HCT116 (cell line): Measurements from ENCODE around the gene SND1. TPM values are rescaled to one million over a fixed set of nuclear protein-coding genes. Genes with fewer than 3 reads are reported as not detected.

Experiments used
- ATAC-seq: fragments of 200-7000 bp; cut with Tn5 transposase; 2 replicates; pipeline ENCODE4 v1.9.1; 2020; ENCODE audit warnings: mild to moderate bottlenecking, moderate library complexity
- BruUV-seq: library from RNA; stranded (reverse); fragments of 400-500 nt; replicated peaks from 2 replicates; lab custom pipeline; 2021; lab: Mats Ljungman, UMichigan
- CTCF ChIA-PET: fragments of 300-600 bp; sonication (Branson Sonifier 250); formaldehyde crosslinking; loops from one replicate; lab custom pipeline; 2021; ENCODE audit warnings: antibody characterized with exemption; lab: Charles Lee
- POLR2A ChIA-PET: fragments of 300-600, 350-600 bp; sonication (Branson Sonifier 250); formaldehyde crosslinking; loops from one replicate; lab custom pipeline; 2021; ENCODE audit warnings: antibody characterized with exemption; lab: Charles Lee
- RAD21 ChIA-PET, 2 experiments: fragments of 300-600 bp; sonication (Branson Sonifier 250); formaldehyde crosslinking; loops; one replicate each; lab custom pipeline; 2023; ENCODE audit warnings: low total read pairs in 2 of 2; ENCODE audit not compliant: uncharacterized antibody in 2 of 2, unreplicated experiment in 2 of 2, low non-redundant PET in 1 of 2; lab: Charles Lee
- DNase-seq: peaks from one replicate; pipeline ENCODE4 v3.0.0-alpha.2; 2010; ENCODE audit warnings: low read depth, low spot score
- H2AFZ ChIP-seq: fragments of 200-600 bp; shearing (Covaris generic), sonication (generic); 2 replicates; pipeline ENCODE4 v1.6.1; 2017; ENCODE audit warnings: low read depth, mixed run types, mixed read lengths, antibody characterized with exemption, low read length; ENCODE audit not compliant: poor library complexity, severe bottlenecking
- H3K27ac ChIP-seq: 2 replicates; pipeline ENCODE4 v1.5.1; 2012; ENCODE audit warnings: low read depth, low read length
- H3K27me3 ChIP-seq: fragments of 200-600 bp; sonication (generic); 2 replicates; pipeline ENCODE4 v1.6.1; 2016; ENCODE audit warnings: mixed run types, low read length, mixed read lengths; ENCODE audit not compliant: insufficient read depth
- H3K36me3 ChIP-seq, 2 experiments: fragments of 200-500 bp in 1 of 2; fragments of 200-600 bp in 1 of 2; sonication (Bioruptor generic) in 1 of 2; sonication (generic) in 1 of 2; 2 replicates each; pipeline versions ENCODE4 v1.5.1 to v1.6.1; 2014 to 2016; ENCODE audit warnings: low read length in 2 of 2, inconsistent platforms in 1 of 2, mixed read lengths in 1 of 2, mixed run types in 1 of 2; ENCODE audit not compliant: insufficient read depth in 2 of 2, control insufficient read depth in 1 of 2
- H3K4me1 ChIP-seq, 2 experiments: fragments of 200-600 bp in 1 of 2; sonication (generic) in 1 of 2; 2 replicates each; pipeline versions ENCODE4 v1.5.1 to v1.6.1; 2012 to 2017; ENCODE audit warnings: low read length in 2 of 2, inconsistent platforms in 1 of 2, mild to moderate bottlenecking in 1 of 2, mixed read lengths in 1 of 2, mixed run types in 1 of 2, moderate library complexity in 1 of 2; ENCODE audit not compliant: insufficient read depth in 2 of 2, control insufficient read depth in 1 of 2
- H3K4me2 ChIP-seq: fragments of 200-600 bp; sonication (generic); 2 replicates; pipeline ENCODE4 v1.6.1; 2017; ENCODE audit warnings: mixed run types, low read length, mixed read lengths
- H3K4me3 ChIP-seq, 2 experiments: fragments of 200-600 bp in 1 of 2; sonication (generic) in 1 of 2; replicated peaks in 1 of 2; 2 replicates each; pipeline ENCODE4 v1.5.1; 2011 to 2016; ENCODE audit warnings: low read length in 2 of 2, control low read depth in 1 of 2, low read depth in 1 of 2, mild to moderate bottlenecking in 1 of 2, mixed read lengths in 1 of 2, mixed run types in 1 of 2
- H3K79me2 ChIP-seq: fragments of 200-600 bp; sonication (generic); 2 replicates; pipeline ENCODE4 v1.6.1; 2017; ENCODE audit warnings: mild to moderate bottlenecking, mixed run types, low read length, moderate library complexity, mixed read lengths; ENCODE audit not compliant: insufficient read depth
- H3K9ac ChIP-seq: fragments of 200-600 bp; sonication (generic); 2 replicates; pipeline ENCODE4 v1.6.1; 2016; ENCODE audit warnings: low read length, mixed read lengths
- H3K9me2 ChIP-seq: fragments of 200-600 bp; sonication (generic), shearing (Covaris generic); 2 replicates; pipeline ENCODE4 v1.6.1; 2017; ENCODE audit warnings: mixed run types, mild to moderate bottlenecking, moderate library complexity; ENCODE audit not compliant: insufficient read depth
- H3K9me3 ChIP-seq, 2 experiments: fragments of 200-500 bp in 1 of 2; fragments of 200-600 bp in 1 of 2; sonication (Bioruptor generic) in 1 of 2; sonication (generic) in 1 of 2; 2 replicates each; pipeline ENCODE4 v1.6.1; 2014 to 2017; ENCODE audit warnings: low read length in 2 of 2, mixed read lengths in 2 of 2, inconsistent platforms in 1 of 2, low read depth in 1 of 2, mild to moderate bottlenecking in 1 of 2, mixed run types in 1 of 2, moderate library complexity in 1 of 2; ENCODE audit not compliant: control insufficient read depth in 1 of 2, insufficient read depth in 1 of 2
- H4K20me1 ChIP-seq: fragments of 200-600 bp; sonication (generic), shearing (Covaris generic); 2 replicates; pipeline ENCODE4 v1.6.1; 2017; ENCODE audit warnings: mixed run types, mild to moderate bottlenecking, moderate library complexity; ENCODE audit not compliant: insufficient read depth
- CBX3 ChIP-seq: IDR thresholded peaks from 2 replicates; pipeline ENCODE4 v1.6.1; 2012; ENCODE audit warnings: low read depth
- CEBPB ChIP-seq: IDR thresholded peaks from 2 replicates; pipeline ENCODE4 v1.6.1; 2012; ENCODE audit warnings: low read depth
- EGR1 ChIP-seq: IDR thresholded peaks from 2 replicates; pipeline ENCODE4 v1.6.1; 2012; ENCODE audit warnings: low read depth
- FOSL1 ChIP-seq: IDR thresholded peaks from 2 replicates; pipeline ENCODE4 v1.6.1; 2012; ENCODE audit warnings: low read depth
- POLR2A ChIP-seq: IDR thresholded peaks from 2 replicates; pipeline ENCODE4 v1.7.0; 2011; ENCODE audit warnings: borderline replicate concordance; ENCODE audit not compliant: insufficient read depth, insufficient read length; ENCODE audit errors: extremely low read depth
- SIN3A ChIP-seq: IDR thresholded peaks from 2 replicates; pipeline ENCODE4 v1.6.1; 2012; ENCODE audit warnings: low read depth
- SP1 ChIP-seq: IDR thresholded peaks from 2 replicates; pipeline ENCODE4 v1.6.1; 2012; ENCODE audit warnings: low read depth
- SRF ChIP-seq: IDR thresholded peaks from 2 replicates; pipeline ENCODE4 v1.6.1; 2012; ENCODE audit warnings: low read depth
- TCF7L2 ChIP-seq: IDR thresholded peaks from 2 replicates; pipeline ENCODE4 v1.7.0; 2011; ENCODE audit warnings: borderline replicate concordance, inconsistent platforms; ENCODE audit not compliant: insufficient read depth, insufficient read length; ENCODE audit errors: extremely low read depth
- YY1 ChIP-seq: IDR thresholded peaks from 2 replicates; pipeline ENCODE4 v1.6.1; 2011; ENCODE audit warnings: low read length, low read depth, moderate library complexity, mild to moderate bottlenecking; ENCODE audit not compliant: insufficient replicate concordance; ENCODE audit errors: extremely low read depth
- ZFX ChIP-seq: fragments of 450-650 bp; IDR thresholded peaks from 2 replicates; pipeline ENCODE4 v1.6.1; 2017
- ZNF274 ChIP-seq: fragments of 200-500 bp; sonication (Bioruptor generic); IDR thresholded peaks from 2 replicates; pipeline ENCODE4 v1.6.1; 2014; ENCODE audit warnings: mild to moderate bottlenecking, low read depth, low read length, inconsistent platforms
- intact Hi-C: fragments of 100-400 bp; cut with micrococcal nuclease; formaldehyde crosslinking; loops from 2 replicates; pipeline ENCODE4 v1.10.0; 2022
- total RNA-seq: library from RNA; stranded (reverse); gene quantifications from one replicate; pipeline ENCODE4 v1.2.1, GENCODE V29; 2021; ENCODE audit not compliant: unreplicated experiment
- TF ChIP-seq, protein P1 (sequence below): IDR thresholded peaks from 2 replicates; pipeline ENCODE4 v1.6.1; 2012
- TF ChIP-seq, protein P2 (sequence below), 3 experiments: fragments of 200-600 bp in 1 of 3; sonication (generic) in 1 of 3; IDR thresholded peaks in 2 of 3; conservative IDR thresholded peaks in 1 of 3; 2 replicates each; pipeline ENCODE4 v1.5.1; 2012 to 2017; ENCODE audit warnings: low read depth in 2 of 3, low read length in 2 of 3, antibody characterized with exemption in 1 of 3, borderline replicate concordance in 1 of 3, control low read depth in 1 of 3, mild to moderate bottlenecking in 1 of 3, mixed read lengths in 1 of 3, mixed run types in 1 of 3, moderate library complexity in 1 of 3; ENCODE audit not compliant: insufficient read depth in 1 of 3
- TF ChIP-seq, protein P3 (sequence below): IDR thresholded peaks from 2 replicates; pipeline ENCODE4 v1.6.1; 2011; ENCODE audit warnings: mild to moderate bottlenecking, low read length, moderate library complexity; ENCODE audit not compliant: insufficient replicate concordance; ENCODE audit errors: extremely low read depth

The SND1 gene
- total RNA-seq, 1 experiment from 2014 or later, result 169 TPM

DNA sequence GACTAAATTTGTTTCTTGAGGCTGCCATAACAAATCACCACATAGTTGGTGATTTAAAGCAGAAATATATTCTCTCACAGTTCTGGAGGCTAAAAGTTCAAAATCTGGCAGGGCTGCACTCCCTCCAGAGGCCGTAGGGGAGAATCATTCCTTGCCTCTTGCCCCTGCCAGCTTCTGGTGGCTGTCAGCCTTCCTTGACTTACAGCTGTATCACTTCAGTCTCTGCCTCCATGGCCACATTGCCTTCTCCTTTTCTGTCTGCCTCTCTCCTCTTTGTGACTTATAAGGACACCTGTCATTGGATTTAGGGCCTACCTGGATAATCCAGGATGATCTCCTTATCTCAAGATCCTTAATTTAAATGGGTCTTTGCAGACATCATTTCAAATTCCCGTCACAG, 385.1 kb downstream of the SND1 start:
- no peak for DNase-seq
- ChIA-PET POLR2A (no interaction called here), CTCF (interaction anchor here (1.9 kb wide), 1 partner anchor 173 kb away, joined by 6 read pairs; no protein-coding TSS in a partner anchor), RAD21 (no interaction called here)
- H2AFZ ChIP-seq, result no peak overlapping the region
- H3K9me2 ChIP-seq, result no peaks in the 10 kb centered on the region
- no peaks in the 10 kb centered on the region for H3K9me3 ChIP-seq
- BruUV-seq, result no TSS peak
- H3K27ac ChIP-seq, result no peak overlapping the region
- H3K9ac ChIP-seq, result no peak overlapping the region
- no peaks in the 10 kb centered on the region for H3K36me3 ChIP-seq
- no peaks in the 10 kb centered on the region for H4K20me1 ChIP-seq
- H3K4me3 ChIP-seq, result no peak overlapping the region
- H3K4me1 ChIP-seq, result peaks cover 5 to 22% of the 10 kb centered on the region in 2 experiments; a peak in 3 of 4 replicates
- H3K79me2 ChIP-seq, result peaks cover 4% of the 10 kb centered on the region; the same call in 1 of the 2 replicates
- TF ChIP-seq CEBPB (no peak), EGR1 (no peak), SRF (no peak), TCF7L2 (no peak), ZFX (no peak), CBX3 (no peak), FOSL1 (no peak)
- TF ChIP-seq, protein P1, sequence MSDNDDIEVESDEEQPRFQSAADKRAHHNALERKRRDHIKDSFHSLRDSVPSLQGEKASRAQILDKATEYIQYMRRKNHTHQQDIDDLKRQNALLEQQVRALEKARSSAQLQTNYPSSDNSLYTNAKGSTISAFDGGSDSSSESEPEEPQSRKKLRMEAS, result no peak
- intact Hi-C loops, result no loop called here
- no peaks in the 10 kb centered on the region for H3K27me3 ChIP-seq
- H3K4me2 ChIP-seq, result no peak overlapping the region
- ATAC-seq, result no peak

DNA sequence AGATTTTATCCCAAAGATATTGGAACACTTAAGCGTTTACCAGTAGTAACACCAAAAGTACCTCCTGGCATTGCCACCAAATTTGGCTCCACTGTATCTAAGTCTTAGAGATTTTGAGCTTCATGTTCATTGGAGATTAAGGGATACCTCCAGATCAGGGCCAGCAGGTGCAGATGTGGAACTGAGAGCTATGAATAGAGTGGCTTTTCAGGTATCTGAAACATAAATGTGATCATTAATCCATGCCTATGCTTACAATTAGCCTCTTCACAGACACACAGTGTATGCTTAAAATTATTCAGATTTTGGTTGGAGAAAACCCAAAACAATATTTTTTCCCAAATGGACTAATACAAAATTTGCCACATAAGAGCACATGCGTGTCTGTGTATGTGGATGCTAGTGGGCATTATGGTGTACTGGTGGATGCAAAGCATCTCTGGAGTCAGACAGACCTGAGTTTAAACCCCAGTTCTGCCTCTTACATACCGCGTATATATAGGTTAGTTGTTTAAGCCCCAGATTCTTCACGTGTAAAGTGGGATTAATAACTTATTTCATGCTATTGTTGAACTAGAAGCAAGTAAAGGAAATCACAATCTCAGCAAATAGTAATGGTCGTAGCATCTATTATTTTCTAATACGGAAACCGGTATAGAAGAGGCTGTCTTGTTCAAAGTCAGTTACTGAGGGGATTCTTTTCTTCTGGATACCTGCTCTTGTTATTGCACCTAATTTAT, 386.1 kb downstream of the SND1 start:
- H3K4me1 ChIP-seq, result peaks cover 5 to 22% of the 10 kb centered on the region in 2 experiments; a peak in 3 of 4 replicates
- no peak for ATAC-seq
- no peaks in the 10 kb centered on the region for H4K20me1 ChIP-seq
- no peaks in the 10 kb centered on the region for H3K27me3 ChIP-seq
- DNase-seq, result no peak
- no peak overlapping the region for H3K4me3 ChIP-seq
- H3K79me2 ChIP-seq, result peaks cover 4% of the 10 kb centered on the region; the same call in 1 of the 2 replicates
- no peaks in the 10 kb centered on the region for H3K9me2 ChIP-seq
- ChIA-PET CTCF (interaction anchor here (1.9 kb wide), 1 partner anchor 172 kb away, joined by 6 read pairs; no protein-coding TSS in a partner anchor), RAD21 (no interaction called here), POLR2A (no interaction called here)
- no peak overlapping the region for H3K9ac ChIP-seq
- intact Hi-C loops, result no loop called here
- H3K36me3 ChIP-seq, result no peaks in the 10 kb centered on the region
- H3K9me3 ChIP-seq, result no peaks in the 10 kb centered on the region
- H2AFZ ChIP-seq, result no peak overlapping the region
- H3K27ac ChIP-seq, result no peak overlapping the region
- TF ChIP-seq, protein P2, sequence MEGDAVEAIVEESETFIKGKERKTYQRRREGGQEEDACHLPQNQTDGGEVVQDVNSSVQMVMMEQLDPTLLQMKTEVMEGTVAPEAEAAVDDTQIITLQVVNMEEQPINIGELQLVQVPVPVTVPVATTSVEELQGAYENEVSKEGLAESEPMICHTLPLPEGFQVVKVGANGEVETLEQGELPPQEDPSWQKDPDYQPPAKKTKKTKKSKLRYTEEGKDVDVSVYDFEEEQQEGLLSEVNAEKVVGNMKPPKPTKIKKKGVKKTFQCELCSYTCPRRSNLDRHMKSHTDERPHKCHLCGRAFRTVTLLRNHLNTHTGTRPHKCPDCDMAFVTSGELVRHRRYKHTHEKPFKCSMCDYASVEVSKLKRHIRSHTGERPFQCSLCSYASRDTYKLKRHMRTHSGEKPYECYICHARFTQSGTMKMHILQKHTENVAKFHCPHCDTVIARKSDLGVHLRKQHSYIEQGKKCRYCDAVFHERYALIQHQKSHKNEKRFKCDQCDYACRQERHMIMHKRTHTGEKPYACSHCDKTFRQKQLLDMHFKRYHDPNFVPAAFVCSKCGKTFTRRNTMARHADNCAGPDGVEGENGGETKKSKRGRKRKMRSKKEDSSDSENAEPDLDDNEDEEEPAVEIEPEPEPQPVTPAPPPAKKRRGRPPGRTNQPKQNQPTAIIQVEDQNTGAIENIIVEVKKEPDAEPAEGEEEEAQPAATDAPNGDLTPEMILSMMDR (IDR thresholded peaks at IDR 0.05 in 2 of 3, conservative IDR thresholded peaks at IDR 0.05 in 1 of 3; ENCODE audit: borderline replicate concordance in 1 of 3, insufficient read depth in 1 of 3, low read depth in 2 of 3, low read length in 2 of 3), result no peak
- TF ChIP-seq POLR2A (no peak), SRF (no peak), SIN3A (no peak), ZNF274 (no peak), CEBPB (no peak), EGR1 (no peak), SP1 (no peak), YY1 (no peak), FOSL1 (no peak)
- TF ChIP-seq, protein P3, sequence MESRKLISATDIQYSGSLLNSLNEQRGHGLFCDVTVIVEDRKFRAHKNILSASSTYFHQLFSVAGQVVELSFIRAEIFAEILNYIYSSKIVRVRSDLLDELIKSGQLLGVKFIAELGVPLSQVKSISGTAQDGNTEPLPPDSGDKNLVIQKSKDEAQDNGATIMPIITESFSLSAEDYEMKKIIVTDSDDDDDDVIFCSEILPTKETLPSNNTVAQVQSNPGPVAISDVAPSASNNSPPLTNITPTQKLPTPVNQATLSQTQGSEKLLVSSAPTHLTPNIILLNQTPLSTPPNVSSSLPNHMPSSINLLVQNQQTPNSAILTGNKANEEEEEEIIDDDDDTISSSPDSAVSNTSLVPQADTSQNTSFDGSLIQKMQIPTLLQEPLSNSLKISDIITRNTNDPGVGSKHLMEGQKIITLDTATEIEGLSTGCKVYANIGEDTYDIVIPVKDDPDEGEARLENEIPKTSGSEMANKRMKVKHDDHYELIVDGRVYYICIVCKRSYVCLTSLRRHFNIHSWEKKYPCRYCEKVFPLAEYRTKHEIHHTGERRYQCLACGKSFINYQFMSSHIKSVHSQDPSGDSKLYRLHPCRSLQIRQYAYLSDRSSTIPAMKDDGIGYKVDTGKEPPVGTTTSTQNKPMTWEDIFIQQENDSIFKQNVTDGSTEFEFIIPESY, result no peak
- H3K4me2 ChIP-seq, result no peak overlapping the region
- BruUV-seq, result no TSS peak
